GM18505 (cell line): ENCODE results near the gene OR4K2.
"Not testable (repeated sequence)": the region's sequence is repeated elsewhere in the genome, so short reads cannot be mapped to it uniquely, and the experiment has no call there.

Experiments used
- ATAC-seq: cut with Tn5 transposase; IDR thresholded peaks from one replicate; pipeline ENCODE4 v1.9.1; 2021; ENCODE audit not compliant: unreplicated experiment
- POLR2A ChIP-seq: IDR thresholded peaks from 4 replicates; pipeline ENCODE4 v1.6.1; 2011; ENCODE audit warnings: borderline replicate concordance; ENCODE audit not compliant: insufficient read depth, insufficient read length; ENCODE audit errors: extremely low read depth

Gene OR4K2, protein sequence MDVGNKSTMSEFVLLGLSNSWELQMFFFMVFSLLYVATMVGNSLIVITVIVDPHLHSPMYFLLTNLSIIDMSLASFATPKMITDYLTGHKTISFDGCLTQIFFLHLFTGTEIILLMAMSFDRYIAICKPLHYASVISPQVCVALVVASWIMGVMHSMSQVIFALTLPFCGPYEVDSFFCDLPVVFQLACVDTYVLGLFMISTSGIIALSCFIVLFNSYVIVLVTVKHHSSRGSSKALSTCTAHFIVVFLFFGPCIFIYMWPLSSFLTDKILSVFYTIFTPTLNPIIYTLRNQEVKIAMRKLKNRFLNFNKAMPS

DNA sequence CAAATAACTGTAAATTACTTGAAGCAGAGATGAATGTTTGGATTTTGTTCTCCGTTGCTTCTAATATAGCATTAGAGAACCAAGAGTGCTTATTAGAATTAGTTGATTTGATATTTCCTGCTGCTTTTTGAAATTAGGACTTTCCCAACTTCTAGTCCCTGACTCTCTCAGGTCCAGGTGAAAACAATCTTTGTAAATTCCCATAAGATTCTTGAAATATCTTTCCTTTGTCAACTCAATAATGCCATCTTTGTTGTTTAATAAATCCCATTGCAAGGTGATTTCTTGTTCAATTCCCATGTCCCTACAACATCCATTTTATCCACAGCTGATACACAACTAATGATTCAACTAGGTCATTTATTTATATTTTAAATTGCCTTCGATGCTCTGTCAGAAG lies at the start of gene OR4K2:
Gene OR4K2 (plus strand): TSS at position 301 of the 400 bp plus-strand sequence. CDS start 1,126 bp downstream, outside the sequence.
- no peak for TF ChIP-seq POLR2A

DNA sequence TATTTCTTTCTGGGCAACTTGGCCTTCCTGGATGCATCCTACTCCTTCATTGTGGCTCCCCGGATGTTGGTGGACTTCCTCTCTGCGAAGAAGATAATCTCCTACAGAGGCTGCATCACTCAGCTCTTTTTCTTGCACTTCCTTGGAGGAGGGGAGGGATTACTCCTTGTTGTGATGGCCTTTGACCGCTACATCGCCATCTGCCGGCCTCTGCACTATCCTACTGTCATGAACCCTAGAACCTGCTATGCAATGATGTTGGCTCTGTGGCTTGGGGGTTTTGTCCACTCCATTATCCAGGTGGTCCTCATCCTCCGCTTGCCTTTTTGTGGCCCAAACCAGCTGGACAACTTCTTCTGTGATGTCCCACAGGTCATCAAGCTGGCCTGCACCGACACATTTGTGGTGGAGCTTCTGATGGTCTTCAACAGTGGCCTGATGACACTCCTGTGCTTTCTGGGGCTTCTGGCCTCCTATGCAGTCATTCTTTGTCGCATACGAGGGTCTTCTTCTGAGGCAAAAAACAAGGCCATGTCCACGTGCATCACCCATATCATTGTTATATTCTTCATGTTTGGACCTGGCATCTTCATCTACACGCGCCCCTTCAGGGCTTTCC lies 47.2 kb upstream of the OR4K2 start:
- not testable (repeated sequence) for ATAC-seq

More for the DNA sequence above, at the start of gene OR4K2:
- no peak for ATAC-seq

DNA sequence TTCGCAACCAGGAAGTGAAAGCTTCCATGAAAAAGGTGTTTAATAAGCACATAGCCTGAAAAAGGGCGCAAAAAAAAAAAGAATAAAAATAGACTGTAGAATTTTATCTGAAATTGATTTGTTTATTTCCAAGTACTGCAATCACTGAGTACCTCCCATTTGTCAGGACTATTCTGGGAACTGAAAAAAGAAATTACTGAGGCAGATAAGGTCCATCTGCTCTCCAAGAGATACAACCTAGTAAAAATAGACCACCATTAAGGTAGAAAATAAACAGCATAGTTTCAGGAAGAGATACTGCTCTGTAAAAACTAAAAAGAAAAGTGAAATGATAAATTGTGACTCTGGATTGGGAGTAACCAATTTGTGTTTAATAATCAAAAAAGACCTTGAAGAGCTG lies 46.6 kb upstream of the OR4K2 start:
- no peak for TF ChIP-seq POLR2A
- no peak for ATAC-seq

DNA sequence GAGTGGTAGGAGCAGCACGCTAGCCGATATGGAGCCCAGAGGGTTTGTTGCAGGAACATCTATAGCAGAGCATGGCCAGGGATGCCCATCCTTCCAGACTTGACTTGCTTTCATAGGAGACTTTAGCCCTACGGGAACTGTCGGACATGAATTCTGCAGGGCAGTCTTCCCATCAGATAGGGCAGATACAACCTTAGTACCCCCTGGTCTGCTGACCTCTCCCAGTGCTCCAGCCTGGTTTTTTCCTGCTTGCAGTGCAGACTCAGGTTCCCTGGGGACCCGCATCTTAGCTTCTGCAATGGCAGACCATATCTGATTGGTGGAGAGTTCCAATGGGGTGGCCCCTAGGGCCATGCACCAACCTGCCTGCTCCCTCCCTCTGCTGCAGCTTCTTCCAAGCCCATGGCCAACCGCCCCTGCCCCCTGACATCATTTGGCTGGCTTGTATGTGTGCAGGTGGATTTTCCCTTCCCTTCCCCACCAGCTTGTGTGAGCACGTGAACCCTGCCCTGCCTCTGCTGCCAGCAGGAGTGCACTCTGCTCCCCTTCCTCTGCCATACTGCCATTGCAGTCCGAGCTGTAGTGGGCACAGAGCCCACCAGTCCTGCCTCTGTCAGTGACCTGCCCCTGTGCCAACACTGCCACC lies 40.6 kb upstream of the OR4K2 start:
- ATAC-seq: not testable (repeated sequence)

DNA sequence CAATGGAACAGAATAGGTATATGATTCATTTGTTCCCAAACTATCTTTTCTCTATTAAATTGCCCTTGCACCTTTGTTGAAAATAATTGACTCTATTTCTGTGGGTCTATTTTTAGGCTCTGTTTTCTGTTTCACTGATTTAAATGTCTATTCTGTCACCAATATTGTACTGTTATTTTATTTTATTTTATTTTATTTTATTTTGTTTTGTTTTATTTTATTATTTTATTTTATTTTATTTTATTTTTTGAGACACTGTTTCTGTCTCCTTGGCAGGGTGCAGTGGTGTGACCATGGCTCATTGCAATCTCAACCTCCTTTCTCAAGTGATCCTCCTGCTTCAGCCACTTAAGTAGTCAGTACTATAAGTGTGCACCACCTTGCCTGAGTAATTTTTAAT lies 36.5 kb upstream of the OR4K2 start:
- ATAC-seq: no peak
- TF ChIP-seq POLR2A: no peak

DNA sequence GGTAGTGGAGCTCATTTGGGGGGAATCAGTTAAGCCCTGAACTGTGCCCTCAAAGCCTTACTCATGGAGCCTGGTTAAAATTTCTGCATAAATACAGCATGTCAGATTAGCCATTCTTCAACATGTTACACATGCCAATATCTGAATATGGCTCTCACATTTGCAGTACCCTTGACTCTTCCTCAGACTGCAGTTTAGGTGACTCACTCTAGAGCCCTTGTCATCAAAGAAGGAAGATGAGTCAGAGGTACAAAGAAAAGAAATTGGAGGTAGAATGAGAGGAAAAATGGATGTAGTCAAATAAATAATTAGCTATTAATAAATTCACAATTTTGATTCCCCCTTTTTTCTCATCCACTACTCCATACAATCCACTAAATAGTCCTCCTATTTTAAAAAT lies 23.6 kb upstream of the OR4K2 start:
- TF ChIP-seq POLR2A: no peak
- ATAC-seq: no peak

DNA sequence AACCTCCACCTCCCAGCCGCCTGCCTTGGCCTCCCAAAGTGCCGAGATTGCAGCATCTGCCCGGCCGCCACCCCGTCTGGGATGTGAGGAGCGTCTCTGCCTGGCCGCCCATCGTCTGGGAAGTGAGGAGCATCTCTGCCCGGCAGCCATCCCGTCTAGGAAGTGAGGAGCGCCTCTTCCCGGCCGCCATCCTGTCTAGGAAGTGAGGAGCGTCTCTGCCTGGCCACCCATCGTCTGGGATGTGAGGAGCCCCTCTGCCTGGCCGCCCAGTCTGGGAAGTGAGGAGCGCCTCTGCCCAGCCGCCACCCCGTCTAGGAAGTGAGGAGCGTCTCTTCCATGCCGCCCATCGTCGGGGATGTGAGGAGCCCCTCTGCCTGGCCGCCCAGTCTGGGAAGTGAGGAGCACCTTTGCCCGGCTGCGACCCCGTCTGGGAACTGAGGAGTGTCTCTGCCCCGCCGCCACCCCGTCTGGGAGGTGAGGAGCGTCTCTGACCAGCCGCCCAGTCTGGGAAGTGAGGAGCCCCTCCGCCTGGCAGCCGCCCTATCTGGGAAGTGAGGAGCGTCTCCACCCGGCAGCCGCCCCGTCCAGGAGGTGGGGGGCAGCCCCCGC lies 8.8 kb upstream of the OR4K2 start:
- ATAC-seq: not testable (repeated sequence)

DNA sequence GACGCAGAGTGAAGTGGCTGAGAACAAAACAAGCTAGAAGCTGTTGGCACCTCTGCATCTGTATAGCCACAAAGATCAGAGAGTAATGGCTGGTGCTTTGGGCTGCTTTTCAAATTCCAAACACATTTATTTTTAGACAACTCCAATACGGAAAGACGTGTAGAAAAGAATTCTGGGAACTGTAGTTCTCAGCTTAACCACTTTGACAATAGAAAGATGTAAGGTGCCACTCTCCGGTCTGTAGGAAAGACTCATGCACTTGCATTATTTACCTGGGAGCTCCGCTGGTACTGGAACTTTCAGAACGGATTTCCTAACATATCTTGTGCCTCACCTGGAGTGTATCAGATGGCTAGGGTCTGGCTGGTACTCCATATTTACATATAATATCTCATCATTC lies 1.8 kb upstream of the OR4K2 start:
- TF ChIP-seq POLR2A: no peak
- ATAC-seq: no peak

DNA sequence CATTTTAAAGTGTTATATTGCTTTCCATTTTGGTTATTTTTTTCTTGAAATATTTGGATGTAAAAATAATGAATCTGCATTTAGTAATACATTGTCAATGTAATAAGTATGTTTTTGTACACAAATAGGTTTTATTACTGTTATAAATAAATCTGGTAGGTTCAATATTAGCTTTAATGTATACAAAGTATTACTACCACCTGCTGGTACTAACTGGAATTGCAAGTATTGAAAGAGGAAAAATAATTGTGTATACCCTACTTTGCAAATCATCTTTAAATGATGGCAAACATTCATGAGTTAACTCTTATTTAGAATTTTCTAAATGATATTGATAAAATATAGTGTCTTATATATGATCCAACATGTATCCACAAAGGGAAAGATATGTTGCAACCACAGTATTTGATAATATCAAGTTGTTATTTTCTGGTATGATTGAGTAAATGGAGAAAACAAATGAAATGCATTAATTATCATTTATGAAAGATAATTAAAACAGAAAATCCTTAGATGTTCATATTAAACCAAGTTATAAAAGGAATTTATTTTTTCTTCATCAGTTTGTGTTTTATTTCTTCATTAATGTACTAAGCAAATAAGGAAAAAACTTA lies 3.2 kb downstream of the OR4K2 start:
- TF ChIP-seq POLR2A: no peak
- ATAC-seq: no peak

DNA sequence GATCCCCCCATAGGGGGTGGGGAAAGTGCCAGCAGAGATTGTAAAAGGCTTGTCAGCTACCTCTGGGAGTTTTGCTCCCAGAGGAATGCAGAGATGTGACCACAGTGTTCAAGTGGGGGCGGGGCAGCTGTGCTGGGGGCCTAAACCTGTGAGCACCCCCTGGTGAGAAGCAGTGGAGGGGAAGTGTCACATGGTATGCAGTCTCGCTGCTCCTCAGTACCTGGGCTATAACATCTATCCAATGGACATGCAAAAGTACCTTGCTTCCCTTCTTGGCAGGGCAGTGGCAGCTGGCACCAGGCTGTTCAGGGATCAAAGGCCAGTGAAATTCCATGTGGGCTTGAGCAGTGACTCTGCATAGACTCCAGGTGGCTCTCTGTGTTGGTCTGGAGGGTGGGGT lies 20.3 kb downstream of the OR4K2 start:
- ATAC-seq: no peak

DNA sequence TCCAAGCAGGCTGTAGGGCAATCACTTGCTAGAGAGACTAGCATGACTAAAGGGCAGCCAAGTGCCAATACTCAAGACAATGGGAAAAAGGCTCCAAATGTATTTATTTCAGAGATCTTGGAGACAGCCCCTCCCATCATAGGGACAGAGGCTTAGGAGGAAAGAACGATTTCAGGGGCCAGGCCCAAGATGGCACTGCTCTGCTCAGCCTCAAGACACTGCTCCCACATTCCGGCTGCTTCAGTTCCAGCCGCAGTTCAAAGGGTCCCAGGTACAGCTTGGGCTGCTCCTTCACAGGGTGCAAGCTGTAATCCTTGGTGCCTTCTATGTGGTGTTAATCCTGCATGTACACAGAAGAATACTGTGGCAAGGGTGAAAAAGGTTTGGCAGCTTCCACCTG lies 26.1 kb downstream of the OR4K2 start:
- no peak for TF ChIP-seq POLR2A
- no peak for ATAC-seq

More for the DNA sequence above, 20.3 kb downstream of the OR4K2 start:
- no peak for TF ChIP-seq POLR2A

DNA sequence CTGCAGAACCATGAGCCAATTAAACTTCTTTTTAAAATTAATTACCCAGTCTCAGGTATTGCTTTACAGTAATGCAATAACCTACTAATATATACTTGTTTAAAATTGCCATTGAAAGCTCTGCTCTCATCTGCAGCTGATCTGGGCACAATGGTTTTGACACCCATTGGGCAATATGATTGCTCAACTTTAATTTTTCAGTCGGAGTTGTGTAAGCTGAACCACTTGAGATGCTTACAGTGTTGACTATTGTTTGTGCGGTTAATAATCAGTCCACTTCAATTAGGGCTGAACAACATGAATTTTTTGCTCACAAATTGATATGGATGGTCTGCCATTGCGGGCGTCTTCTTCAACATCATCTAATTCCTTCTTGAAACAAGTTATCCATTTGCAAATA lies 27.5 kb downstream of the OR4K2 start:
- no peak for TF ChIP-seq POLR2A
- ATAC-seq: no peak

DNA sequence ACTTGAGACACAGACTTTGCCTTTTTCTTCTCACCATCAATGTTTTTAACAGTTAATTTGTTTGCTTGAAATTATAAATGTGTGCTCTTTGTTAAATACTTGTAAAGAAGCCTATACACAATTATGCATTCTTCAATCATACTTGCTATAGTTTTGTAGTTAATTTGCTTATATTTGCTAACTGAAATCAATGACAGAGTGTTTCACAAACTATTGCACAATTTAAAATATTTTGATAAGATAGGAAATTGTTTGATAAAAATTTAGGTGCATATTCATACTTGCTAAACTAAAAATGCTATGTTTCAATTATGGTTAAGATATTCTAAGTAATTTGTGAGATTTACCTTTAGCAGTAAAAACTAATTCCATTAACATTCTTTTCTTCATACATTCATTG lies 31.7 kb downstream of the OR4K2 start:
- ATAC-seq: no peak
- TF ChIP-seq POLR2A: no peak

DNA sequence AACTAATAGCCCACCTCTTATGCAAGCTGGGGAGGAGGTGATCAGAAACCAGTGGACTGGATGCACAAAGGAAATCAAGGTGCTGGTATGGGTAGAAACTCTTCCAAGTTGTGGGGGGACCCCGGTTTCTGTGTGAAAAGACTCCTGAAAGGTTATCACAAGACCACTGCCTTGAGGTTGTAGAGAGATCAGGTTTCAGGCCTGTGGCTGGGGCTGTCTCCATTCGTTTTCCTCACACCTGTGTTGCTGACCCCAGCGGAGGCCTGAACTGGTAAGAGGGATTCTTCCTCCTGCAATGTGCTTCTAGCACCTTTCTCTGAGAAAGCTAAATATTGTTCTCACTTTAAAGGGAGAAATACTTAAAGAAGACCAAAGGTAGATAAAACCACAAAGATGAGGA lies 36.2 kb downstream of the OR4K2 start:
- no peak for TF ChIP-seq POLR2A

More for the DNA sequence above, 36.2 kb downstream of the OR4K2 start:
- no peak for ATAC-seq
